ENCODE measurements around the gene GPR152.

GPR152 gene

GRCh38 chr11:67458266-67458665 is 5.7 kb upstream of the GPR152 start:
- no peak for TF ChIP-seq CTCF (IDR thresholded peaks at IDR 0.05; ENCODE audit: low read depth, low read length)
- TF ChIP-seq EZH2phosphoT487 (IDR thresholded peaks at IDR 0.05; ENCODE audit: low read depth), result no peak
- Histone ChIP-seq H3K4me3 (ENCODE audit: low read length) (no peak overlapping the region), H3K9me3 (ENCODE audit: insufficient read depth, low read length) (peaks cover 4% of the 10 kb centered on the region; the same call in 1 of the 2 replicates), H4K20me1 (ENCODE audit: insufficient read depth, low read length) (no peaks in the 10 kb centered on the region), H2AFZ (ENCODE audit: low read depth, low read length) (no peak overlapping the region), H3K36me3 (replicated peaks; ENCODE audit: low read depth, low read length) (no peaks in the 10 kb centered on the region), H3K27ac (ENCODE audit: low read length) (no peak overlapping the region), H3K27me3 (ENCODE audit: low read depth, low read length) (no peaks in the 10 kb centered on the region), H3K4me2 (ENCODE audit: low read length) (no peak overlapping the region), H3K9ac (ENCODE audit: low read length) (no peak overlapping the region), H3K79me2 (ENCODE audit: low read length) (no peaks in the 10 kb centered on the region), H3K4me1 (ENCODE audit: low read length) (peaks cover 20% of the 10 kb centered on the region)

- H3K9ac ChIP-seq (ENCODE audit: low read length), result no peak overlapping the region
- TF ChIP-seq EZH2phosphoT487 (IDR thresholded peaks at IDR 0.05; ENCODE audit: low read depth) (no peak), CTCF (IDR thresholded peaks at IDR 0.05; ENCODE audit: low read depth, low read length) (no peak)
- no peak overlapping the region for H3K27ac ChIP-seq (ENCODE audit: low read length)
- no peaks in the 10 kb centered on the region for H4K20me1 ChIP-seq (ENCODE audit: insufficient read depth, low read length)
- H3K4me1 ChIP-seq (ENCODE audit: low read length), result peaks cover 20% of the 10 kb centered on the region
- no peak overlapping the region for H3K4me3 ChIP-seq (ENCODE audit: low read length)
- H2AFZ ChIP-seq (ENCODE audit: low read depth, low read length), result no peak overlapping the region
- H3K36me3 ChIP-seq (replicated peaks; ENCODE audit: low read depth, low read length), result no peaks in the 10 kb centered on the region
- peaks cover 4% of the 10 kb centered on the region; the same call in 1 of the 2 replicates for H3K9me3 ChIP-seq (ENCODE audit: insufficient read depth, low read length)
- no peaks in the 10 kb centered on the region for H3K79me2 ChIP-seq (ENCODE audit: low read length)
- no peak overlapping the region for H3K4me2 ChIP-seq (ENCODE audit: low read length)
- no peaks in the 10 kb centered on the region for H3K27me3 ChIP-seq (ENCODE audit: low read depth, low read length)
Observed at GRCh38 chr11:67457453-67457852, 4.9 kb upstream of the GPR152 start.

- H3K36me3 ChIP-seq (replicated peaks; ENCODE audit: low read depth, low read length), result no peaks in the 10 kb centered on the region
- H3K4me1 ChIP-seq (ENCODE audit: low read length), result peaks cover 20% of the 10 kb centered on the region
- H3K9me3 ChIP-seq (ENCODE audit: insufficient read depth, low read length), result peaks cover 4% of the 10 kb centered on the region; the same call in 1 of the 2 replicates
- no peak overlapping the region for H3K4me2 ChIP-seq (ENCODE audit: low read length)
- H3K27me3 ChIP-seq (ENCODE audit: low read depth, low read length), result no peaks in the 10 kb centered on the region
- no peak overlapping the region for H3K4me3 ChIP-seq (ENCODE audit: low read length)
- H2AFZ ChIP-seq (ENCODE audit: low read depth, low read length), result no peak overlapping the region
- H3K27ac ChIP-seq (ENCODE audit: low read length), result no peak overlapping the region
- H3K9ac ChIP-seq (ENCODE audit: low read length), result no peak overlapping the region
- H4K20me1 ChIP-seq (ENCODE audit: insufficient read depth, low read length), result no peaks in the 10 kb centered on the region
- TF ChIP-seq EZH2phosphoT487 (IDR thresholded peaks at IDR 0.05; ENCODE audit: low read depth) (no peak), CTCF (IDR thresholded peaks at IDR 0.05; ENCODE audit: low read depth, low read length) (no peak)
- no peaks in the 10 kb centered on the region for H3K79me2 ChIP-seq (ENCODE audit: low read length)
Observed at GRCh38 chr11:67456068-67456705, 3.7 kb upstream of the GPR152 start.

GRCh38 chr11:67455054-67455453 is 2.5 kb upstream of the GPR152 start, which contains the start of gene CABP4:
Gene CABP4 (plus strand): TSS chr11:67455354. CDS start chr11:67455424, 70 bp downstream.
- H4K20me1 ChIP-seq (ENCODE audit: insufficient read depth, low read length), result no peaks in the 10 kb centered on the region
- H3K36me3 ChIP-seq (replicated peaks; ENCODE audit: low read depth, low read length), result no peaks in the 10 kb centered on the region
- H3K79me2 ChIP-seq (ENCODE audit: low read length), result no peaks in the 10 kb centered on the region
- H3K4me3 ChIP-seq (ENCODE audit: low read length), result no peak within 1 kb of the TSS
- no peaks in the 10 kb centered on the region for H3K27me3 ChIP-seq (ENCODE audit: low read depth, low read length)
- H2AFZ ChIP-seq (ENCODE audit: low read depth, low read length), result no peak within 1 kb of the TSS
- H3K27ac ChIP-seq (ENCODE audit: low read length), result no peak within 1 kb of the TSS
- H3K4me1 ChIP-seq (ENCODE audit: low read length), result peaks cover 14% of the 10 kb centered on the region
- no peak within 1 kb of the TSS for H3K9ac ChIP-seq (ENCODE audit: low read length)
- TF ChIP-seq EZH2phosphoT487 (IDR thresholded peaks at IDR 0.05; ENCODE audit: low read depth), result no peak
- no peak for TF ChIP-seq CTCF (IDR thresholded peaks at IDR 0.05; ENCODE audit: low read depth, low read length)
- no peak within 1 kb of the TSS for H3K4me2 ChIP-seq (ENCODE audit: low read length)
- peaks cover 4% of the 10 kb centered on the region; the same call in 1 of the 2 replicates for H3K9me3 ChIP-seq (ENCODE audit: insufficient read depth, low read length)

Measured in OCI-LY3 (cell line).